ENCODE data around the gene CCL7.
A peak's percentile ranks its signal among the peaks of the same experiment; 100 is the strongest.

CCL7 gene

DNA sequence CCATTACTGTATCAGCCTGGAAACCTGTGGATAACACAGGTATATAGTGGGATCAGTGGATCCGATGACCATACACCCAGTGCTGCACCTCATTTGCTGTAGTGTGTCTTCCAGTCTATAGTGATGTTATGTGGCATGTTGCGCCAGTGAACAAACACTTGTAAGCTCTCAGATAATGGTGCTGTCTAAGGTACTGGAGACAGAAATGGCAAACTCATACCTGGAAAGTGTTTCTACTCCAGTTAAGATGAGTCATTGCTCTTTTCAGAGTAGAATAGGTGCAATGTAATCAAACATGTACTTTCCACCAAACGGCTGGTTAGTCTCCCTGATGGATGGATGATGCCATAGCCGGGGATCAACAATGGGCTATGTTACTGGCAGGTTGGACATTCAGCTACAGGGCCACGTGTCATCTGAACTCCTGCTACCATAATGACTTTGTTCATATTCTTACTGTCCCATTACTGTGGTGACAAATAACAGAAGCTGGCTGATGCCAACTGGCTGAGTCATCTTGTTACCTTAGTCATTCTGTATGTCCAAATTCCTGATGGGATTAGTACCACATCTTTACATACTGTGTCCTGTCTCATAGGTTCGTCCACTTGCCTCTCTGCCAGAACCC, 21.8 kb downstream of the CCL7 start:
- DNase-seq = no peak

DNA sequence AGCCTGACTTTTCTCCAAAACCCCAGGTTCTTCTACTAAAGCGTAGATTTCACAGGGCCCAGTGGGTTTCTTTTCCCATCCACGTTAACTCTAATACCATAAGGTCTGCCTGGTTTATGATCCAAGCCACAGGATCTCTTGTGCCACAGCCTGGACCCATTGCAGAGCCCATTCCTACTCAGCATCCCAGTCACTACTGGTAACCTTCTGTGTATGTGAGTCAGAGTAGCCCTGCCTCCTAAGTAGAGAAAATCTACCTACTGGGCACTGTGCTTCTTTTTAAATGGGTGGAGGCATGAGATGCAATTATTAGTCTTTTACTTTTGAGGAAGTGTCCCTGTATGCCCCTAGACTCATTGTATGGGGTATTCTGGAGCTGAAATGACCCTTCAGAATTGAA, 29.0 kb downstream of the CCL7 start:
- no peak for DNase-seq

DNA sequence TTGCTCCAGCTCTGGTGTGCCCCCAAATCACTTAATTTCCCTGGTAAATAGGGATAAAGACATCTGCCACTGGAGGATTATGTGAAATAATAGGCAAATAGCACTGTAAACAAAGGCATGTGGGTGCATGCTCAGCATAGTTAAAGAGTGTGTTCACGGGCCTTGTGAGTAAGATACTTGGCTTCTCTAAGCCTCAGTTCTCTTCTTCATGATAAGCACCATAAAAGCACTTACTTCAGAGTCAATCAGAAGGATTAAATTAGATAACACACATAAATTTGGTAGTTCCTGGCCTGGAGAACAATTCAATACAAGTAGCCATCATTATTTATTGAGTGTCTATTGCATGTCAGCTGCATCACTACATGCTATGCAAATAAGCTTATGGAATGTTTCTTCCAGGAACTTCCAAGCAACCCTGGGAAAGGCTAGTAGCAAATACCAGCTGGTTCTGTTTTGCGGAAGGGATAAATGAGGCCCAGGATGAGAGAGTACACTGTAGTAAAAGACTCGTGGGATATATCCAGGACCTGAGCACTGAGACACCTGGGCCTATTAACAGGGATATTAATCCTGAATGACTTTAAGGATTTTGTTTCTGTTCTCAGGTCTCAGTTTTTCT, 30.0 kb downstream of the CCL7 start:
- no peak for DNase-seq

DNA sequence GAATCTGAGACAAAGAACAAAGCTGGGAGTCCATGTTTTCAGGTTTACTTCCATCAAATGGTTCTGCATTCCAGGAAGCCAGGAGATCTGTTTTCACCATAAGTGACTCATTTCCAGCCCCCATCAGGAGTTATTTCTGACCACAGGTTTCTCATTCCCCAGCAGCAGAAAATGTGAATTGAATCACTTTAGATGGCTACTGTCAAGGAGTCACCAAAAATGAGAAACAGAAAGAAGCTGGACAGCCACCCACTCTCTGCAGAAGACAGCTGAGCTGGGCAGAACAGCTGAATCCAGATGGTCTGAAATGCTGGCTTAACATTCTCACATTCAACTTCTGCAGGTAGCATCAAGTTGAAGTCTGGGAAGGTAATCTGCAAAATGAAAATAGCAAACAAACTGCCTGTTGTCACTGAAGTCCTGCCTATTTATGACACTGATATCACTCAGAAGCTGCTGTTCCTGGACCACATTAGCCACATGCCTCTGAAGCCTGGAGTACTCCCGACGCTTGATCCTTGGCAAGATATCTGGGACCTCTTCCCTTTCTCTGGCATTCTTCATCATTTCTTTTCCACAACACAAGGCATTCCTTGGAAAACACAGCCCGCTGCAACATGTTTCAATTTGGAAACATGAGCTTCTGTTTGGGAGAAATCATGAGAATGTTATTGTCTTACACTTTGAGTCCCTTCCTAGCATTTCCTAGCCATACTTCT, 30.8 kb downstream of the CCL7 start:
- DNase-seq = peak in 1 of 5 experiments; percentile 29

DNA sequence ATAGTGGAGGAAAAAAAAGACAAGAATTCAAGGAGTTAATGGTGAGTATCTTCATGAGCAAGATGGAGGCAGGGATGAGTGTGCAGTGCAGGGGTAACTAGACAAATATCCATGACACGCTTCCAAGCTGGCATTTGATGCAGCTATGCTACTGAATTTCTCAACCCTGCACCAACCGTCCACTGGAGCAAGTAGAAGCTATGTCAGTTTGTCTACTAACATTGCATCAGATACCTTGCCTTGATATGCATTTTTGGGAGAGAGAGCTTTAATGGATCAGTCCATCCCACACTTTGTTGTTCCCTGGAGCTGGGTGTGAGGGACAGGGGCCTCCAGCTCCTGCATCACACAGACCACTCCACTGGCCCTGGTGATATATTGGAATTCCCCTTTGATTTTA, 32.0 kb downstream of the CCL7 start:
- DNase-seq = no peak

DNA sequence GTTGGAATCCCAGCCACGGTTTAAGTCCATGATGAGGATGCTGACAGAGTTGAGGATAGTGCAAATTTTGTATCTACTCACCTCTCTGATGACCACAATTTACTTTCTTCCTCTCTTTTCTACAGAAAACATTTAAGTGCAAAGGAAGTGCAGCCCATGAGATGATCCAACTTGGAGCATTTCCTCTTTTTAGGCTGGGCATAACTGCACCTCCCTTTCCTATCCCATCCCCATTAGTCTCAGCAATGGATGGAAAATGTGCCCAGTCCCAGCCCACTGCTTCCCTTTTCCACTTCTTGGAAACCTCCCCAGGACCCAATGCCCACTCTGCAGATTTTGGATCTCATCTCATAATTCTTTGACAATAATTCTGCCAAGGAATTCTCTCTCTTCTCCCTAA, 32.6 kb downstream of the CCL7 start:
- DNase-seq = no peak

DNA sequence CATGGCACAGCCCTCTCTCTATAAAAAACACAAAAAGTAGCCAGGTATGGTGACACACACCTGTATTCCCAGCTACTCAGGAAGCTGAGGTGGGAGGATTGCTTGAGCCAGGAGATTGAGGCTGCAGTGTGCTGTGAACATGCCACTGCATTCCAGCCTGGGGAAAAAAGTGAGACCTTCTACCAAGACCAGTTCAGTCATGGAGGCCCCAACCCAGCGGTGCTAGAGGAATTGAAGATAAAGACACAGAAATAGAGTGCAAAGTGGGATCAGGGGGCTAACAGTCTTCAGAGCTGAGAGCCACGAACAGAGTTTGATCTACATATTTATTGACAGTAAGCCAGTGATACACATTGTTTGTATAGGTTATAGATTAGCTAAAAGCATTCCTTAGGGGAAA, 33.6 kb downstream of the CCL7 start:
- DNase-seq = no peak

DNA sequence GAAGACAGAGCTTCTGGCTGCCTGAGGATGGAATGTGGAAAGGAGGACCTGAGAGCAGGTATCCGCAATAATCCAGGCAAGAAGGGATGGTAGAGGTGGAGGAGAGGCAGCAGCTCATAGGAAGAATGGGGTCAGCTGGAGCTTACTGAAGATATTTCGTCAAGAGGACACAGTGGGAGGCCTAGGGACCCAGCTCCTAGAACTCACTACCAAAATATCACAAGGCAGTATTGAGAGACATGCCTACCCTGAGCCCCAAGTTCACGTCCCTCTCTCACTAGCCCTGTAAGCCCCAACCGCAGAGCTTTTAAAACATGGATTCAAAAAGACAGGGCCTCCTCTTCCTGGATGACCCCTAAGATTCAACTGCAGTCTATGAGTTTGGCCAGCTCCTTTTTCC, 35.0 kb downstream of the CCL7 start:
- no peak for DNase-seq

DNA sequence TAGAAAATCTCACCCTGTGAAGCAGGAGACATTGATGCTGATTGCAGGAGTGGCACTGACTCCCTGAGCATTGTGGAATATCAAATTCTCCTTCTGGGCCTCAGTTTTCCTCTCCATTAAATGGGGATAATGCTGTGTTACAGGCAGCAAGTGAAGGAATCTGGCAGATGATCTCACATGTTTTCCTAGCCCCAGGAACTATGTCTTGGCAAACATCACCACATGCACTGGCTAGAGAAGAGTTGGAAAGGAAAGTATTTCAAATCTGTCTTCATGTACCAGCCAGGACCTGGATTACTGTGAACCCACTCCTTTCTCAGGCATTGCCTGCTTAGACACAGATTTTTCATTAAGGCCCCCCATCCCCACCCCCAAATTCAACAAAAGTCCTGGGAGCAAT, 35.6 kb downstream of the CCL7 start:
- no peak for DNase-seq

DNA sequence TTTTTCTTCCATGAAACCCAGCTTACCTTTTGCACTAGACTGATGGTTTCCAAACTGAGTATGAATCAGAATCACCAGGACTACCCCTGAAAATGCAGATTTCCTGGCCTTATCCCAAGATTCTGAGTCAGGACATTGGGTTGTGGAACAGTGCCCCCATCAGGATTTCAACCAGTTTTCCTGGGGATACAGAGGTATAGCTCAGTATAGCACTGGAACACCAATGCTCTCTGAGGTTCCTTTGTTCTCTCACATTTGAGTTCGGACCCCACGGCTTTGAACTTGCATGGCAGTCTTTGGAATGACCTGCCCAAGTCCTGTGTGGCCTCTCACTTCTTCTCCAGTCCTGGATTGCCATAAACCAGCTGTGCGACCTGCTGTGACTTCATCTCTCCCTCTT, 36.4 kb downstream of the CCL7 start:
- DNase-seq = no peak

DNA sequence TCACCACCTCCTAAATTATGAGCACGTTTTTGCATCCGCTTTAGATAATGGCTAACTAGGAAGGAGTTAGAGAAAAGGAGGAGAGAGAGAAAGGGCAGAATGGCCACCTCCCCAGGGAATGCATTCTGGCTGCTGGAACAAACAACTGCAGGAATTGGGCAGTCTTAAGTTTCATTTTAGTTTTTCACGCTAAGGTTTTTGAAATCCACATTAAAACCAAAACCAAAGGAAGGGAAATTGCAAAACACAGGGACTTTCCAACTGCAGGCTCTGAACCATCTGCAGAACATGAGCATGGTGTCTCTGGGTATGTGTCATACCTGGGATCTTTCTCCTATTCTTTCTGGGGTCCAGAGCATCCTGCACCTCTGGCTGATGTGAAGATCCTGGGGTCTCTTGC, 37.1 kb downstream of the CCL7 start:
- DNase-seq = peak in 1 of 5 experiments; percentile 2

DNA sequence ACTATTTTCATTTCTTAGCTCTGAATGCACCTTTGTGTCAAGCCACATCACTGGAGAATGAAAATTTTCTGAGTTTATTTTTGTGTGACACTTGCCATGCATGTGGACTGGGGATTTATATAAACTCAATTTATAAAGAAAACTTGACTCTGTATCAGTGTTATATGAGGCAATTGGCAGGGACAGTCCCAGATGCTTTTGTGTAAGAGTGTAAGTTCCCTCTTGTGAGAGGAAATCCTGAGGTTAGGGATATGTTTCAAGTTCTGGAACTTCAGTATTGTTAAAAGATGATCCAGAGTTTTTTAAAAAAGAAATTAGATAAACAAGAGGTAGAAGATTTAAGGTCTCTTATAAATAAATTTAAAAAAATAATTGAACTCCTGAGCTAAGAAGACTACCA, 38.4 kb downstream of the CCL7 start:
- DNase-seq = no peak

DNA sequence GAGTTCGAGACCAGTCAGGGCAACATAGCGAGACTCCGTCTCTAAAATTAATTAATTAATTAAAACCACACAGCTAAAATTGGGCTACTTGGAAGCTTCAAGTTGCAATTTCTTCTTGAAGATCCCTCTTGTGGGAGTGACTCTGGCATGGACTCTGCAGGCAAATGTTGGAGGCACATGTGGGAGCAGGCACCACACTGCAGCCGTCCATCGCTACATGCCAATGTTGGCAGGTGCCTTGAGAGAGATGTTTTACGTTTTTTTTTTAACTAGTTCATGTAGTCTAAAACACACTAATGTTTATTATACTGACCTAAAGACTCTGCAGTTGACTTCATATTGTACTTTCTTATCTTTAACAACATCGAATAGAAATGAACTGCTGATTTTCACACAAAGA, 41.3 kb downstream of the CCL7 start:
- DNase-seq = no peak

DNA sequence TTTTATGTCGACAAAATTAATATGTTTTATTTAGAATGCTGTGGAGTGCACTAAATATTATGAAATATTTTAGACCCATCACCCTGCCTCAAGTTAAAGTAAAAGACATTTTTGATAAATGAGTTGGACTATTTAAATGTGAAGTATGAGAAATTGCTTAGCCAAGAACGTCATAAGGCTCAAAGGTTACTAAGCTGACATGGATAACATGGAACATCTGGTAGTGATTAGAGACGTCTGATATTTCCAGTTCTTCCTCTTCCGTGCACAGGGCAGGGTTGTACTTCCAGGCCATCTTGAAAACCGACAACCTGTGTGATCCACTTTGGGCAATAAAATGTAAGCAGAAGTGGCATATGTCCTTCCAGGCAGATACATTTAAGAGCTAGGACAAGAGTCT, 42.1 kb downstream of the CCL7 start:
- no peak for DNase-seq

DNA sequence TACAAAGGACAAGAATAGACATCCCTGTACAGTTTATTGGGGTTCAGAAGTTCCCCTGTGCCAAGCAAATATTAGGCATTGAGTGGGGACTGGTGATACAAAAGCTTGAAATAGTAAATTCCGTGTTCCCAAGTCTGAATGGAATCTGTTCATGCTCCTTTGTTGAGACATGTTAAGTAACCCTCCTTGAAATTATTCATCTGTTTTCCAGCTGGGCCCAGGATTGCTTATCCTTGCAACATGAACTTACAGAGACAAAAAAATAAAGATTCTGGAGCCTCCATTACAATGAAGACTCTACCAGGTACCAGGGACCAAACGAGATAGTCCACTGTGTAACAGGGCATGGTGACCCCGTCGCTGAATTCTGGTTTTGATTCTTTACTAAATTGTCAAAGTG, 43.1 kb downstream of the CCL7 start:
- no peak for DNase-seq

DNA sequence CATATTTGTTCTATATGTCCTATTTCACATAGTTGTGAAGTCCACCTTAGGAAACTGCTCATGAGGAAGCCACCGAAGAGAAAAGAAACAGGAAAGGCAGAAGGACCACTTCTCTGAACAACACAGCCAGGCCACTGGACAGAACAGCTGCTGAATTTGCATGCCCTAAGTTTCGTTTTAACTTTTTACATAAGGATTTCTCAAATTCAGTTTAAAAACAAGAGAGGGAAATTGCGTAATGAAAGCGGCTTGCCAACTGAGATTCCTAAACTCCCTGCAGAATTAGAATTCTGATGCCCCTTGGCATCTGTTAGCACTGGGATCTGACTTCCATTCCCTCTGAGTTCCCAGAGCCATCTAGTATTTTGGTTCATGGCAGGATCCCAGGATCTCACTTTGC, 44.3 kb downstream of the CCL7 start:
- no peak for DNase-seq

DNA sequence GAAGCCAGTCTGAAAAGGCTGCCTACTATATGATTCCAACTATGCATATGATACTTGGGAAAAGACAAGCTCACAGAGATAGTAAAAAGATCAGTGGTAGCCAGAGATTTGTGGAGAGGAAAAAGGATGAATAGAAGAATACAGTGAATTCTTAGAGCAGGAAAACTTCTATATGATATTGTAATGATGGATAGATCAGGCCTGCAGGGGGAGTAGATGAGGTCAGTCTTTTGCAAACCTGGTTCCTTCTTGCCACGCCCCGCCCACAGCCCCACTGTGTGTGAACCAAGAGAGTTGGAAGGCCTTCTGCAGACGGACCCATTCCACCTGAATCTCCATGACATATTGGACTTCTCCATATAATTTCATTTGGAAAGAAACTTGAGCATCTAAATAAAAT, 48.5 kb downstream of the CCL7 start:
- peak in 1 of 5 experiments; percentile 25 for DNase-seq

DNA sequence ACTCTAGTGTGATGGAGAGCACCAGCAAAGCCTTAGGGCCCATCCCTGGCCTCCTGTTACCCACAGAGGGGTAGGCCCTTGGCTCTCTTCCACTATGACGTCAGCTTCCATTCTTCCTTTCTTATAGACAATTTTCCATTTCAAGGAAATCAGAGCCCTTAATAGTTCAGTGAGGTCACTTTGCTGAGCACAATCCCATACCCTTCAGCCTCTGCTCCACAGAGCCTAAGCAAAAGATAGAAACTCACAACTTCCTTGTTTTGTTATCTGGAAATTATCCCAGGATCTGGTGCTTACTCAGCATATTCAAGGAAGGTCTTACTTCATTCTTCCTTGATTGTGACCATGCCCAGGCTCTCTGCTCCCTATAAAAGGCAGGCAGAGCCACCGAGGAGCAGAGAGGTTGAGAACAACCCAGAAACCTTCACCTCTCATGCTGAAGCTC, 49.0 kb downstream of the CCL7 start, which contains the start of gene CCL8:
Gene CCL8 (plus strand): TSS at position 397 of the 445 bp plus-strand sequence. CDS start 67 bp downstream, outside the sequence.
- no peak for DNase-seq

Data from T-helper 2 cell (primary cell).